HepG2 (cell line): ENCODE measurements around the gene CAP2. TPM values are rescaled to one million over a fixed set of nuclear protein-coding genes. Genes with fewer than 3 reads are reported as not detected.
A peak's percentile ranks its signal among the peaks of the same experiment; 100 is the strongest.

Experiments
- BCL3 ChIP-seq: sonication (generic); formaldehyde crosslinking; IDR thresholded peaks from 2 replicates; pipeline ENCODE4 v1.5.1; 2020; ENCODE audit warnings: mild to moderate bottlenecking, missing genetic modification reagents, moderate library complexity
- KDM5B ChIP-seq: sonication (generic); formaldehyde crosslinking; IDR thresholded peaks from 2 replicates; pipeline ENCODE4 v1.4.0; 2020; ENCODE audit warnings: missing genetic modification reagents, mild to moderate bottlenecking, borderline replicate concordance
- MTA1 ChIP-seq: sonication (generic); formaldehyde crosslinking; IDR thresholded peaks from 2 replicates; pipeline ENCODE4 v1.4.0; 2020; ENCODE audit warnings: missing genetic modification reagents, mild to moderate bottlenecking, borderline replicate concordance
- MTF2 ChIP-seq: sonication (generic); formaldehyde crosslinking; IDR thresholded peaks from 2 replicates; pipeline ENCODE4 v1.5.0; 2020; ENCODE audit warnings: missing genetic modification reagents, borderline replicate concordance
- PATZ1 ChIP-seq: sonication (generic); formaldehyde crosslinking; IDR thresholded peaks from 2 replicates; pipeline ENCODE4 v1.4.0; 2020; ENCODE audit warnings: missing genetic modification reagents
- PHF21A ChIP-seq: sonication (generic); formaldehyde crosslinking; IDR thresholded peaks from 2 replicates; pipeline ENCODE4 v1.5.0; 2020; ENCODE audit warnings: mild to moderate bottlenecking, missing genetic modification reagents
- SALL1 ChIP-seq: sonication (generic); formaldehyde crosslinking; IDR thresholded peaks from 2 replicates; pipeline ENCODE4 v1.8.0; 2022; ENCODE audit warnings: mild to moderate bottlenecking, missing genetic modification reagents
- TRAFD1 ChIP-seq: sonication (generic); formaldehyde crosslinking; IDR thresholded peaks from 2 replicates; pipeline ENCODE4 v1.5.1; 2020; ENCODE audit warnings: missing genetic modification reagents, mild to moderate bottlenecking, borderline replicate concordance
- ZBTB38 ChIP-seq: sonication (generic); formaldehyde crosslinking; IDR thresholded peaks from 2 replicates; pipeline ENCODE4 v1.5.1; 2020; ENCODE audit warnings: mild to moderate bottlenecking, missing genetic modification reagents
- ZFX ChIP-seq: sonication (generic); formaldehyde crosslinking; IDR thresholded peaks from 2 replicates; pipeline ENCODE4 v1.4.0; 2020; ENCODE audit warnings: mild to moderate bottlenecking, low read depth, missing genetic modification reagents, moderate library complexity
- ZMAT3 ChIP-seq: sonication (generic); formaldehyde crosslinking; conservative IDR thresholded peaks from 2 replicates; pipeline ENCODE4 v1.7.0; 2021; ENCODE audit warnings: missing genetic modification reagents
- ZNF253 ChIP-seq: sonication (generic); formaldehyde crosslinking; IDR thresholded peaks from 2 replicates; pipeline ENCODE4 v1.8.0; 2022; ENCODE audit warnings: mild to moderate bottlenecking, missing genetic modification reagents, borderline replicate concordance
- ZNF510 ChIP-seq: sonication (generic); formaldehyde crosslinking; IDR thresholded peaks from 2 replicates; pipeline ENCODE4 v1.4.0; 2020; ENCODE audit warnings: low read depth, mild to moderate bottlenecking, missing genetic modification reagents
- ZNF772 ChIP-seq: sonication (generic); formaldehyde crosslinking; IDR thresholded peaks from 2 replicates; pipeline ENCODE4 v1.5.0; 2020; ENCODE audit warnings: mild to moderate bottlenecking, missing genetic modification reagents
- polyA plus RNA-seq, 8 experiments: library from polyadenylated mRNA; depleted of rRNA in 3 of 8; stranded (reverse) in 7 of 8; unstranded in 1 of 8; fragments of >200 nt; fragmentation: Illumina TruSeq in 4 of 8; extraction: Trizol in 4 of 8; gene quantifications; 2 replicates each; pipeline versions ENCODE4 v1.2.1 to v1.2.3, GENCODE V29; 2011 to 2016; ENCODE audit warnings: low read depth in 4 of 8, missing spikeins in 1 of 8, mixed read lengths in 1 of 8; ENCODE audit not compliant: insufficient read depth in 1 of 8
- total RNA-seq, 5 experiments: library from RNA; depleted of rRNA; stranded (reverse); fragments of >200 nt; fragmentation: Illumina TruSeq; extraction: Trizol; gene quantifications; 2 replicates each; pipeline ENCODE4 v1.2.3, GENCODE V29; 2016; ENCODE audit warnings: low read depth in 1 of 5
- TF ChIP-seq, protein P1 (sequence below): IDR thresholded peaks from 2 replicates; pipeline ENCODE4 v1.6.1; 2016; ENCODE audit warnings: control low read depth
- TF ChIP-seq, protein P2 (sequence below): sonication (generic); formaldehyde crosslinking; IDR thresholded peaks from 2 replicates; pipeline ENCODE4 v1.9.0; 2021; ENCODE audit warnings: missing genetic modification reagents, borderline replicate concordance
- TF ChIP-seq, protein P3 (sequence below): sonication (generic); formaldehyde crosslinking; IDR thresholded peaks from 2 replicates; pipeline ENCODE4 v1.8.0; 2022; ENCODE audit warnings: mild to moderate bottlenecking, missing genetic modification reagents, moderate library complexity

The CAP2 gene
- total and polyA plus RNA-seq, 2 of the 13 experiments (the other 11 are each of a cell fraction or from before 2014, with no cell fraction given) = 7.9 to 53.1 TPM

DNA sequence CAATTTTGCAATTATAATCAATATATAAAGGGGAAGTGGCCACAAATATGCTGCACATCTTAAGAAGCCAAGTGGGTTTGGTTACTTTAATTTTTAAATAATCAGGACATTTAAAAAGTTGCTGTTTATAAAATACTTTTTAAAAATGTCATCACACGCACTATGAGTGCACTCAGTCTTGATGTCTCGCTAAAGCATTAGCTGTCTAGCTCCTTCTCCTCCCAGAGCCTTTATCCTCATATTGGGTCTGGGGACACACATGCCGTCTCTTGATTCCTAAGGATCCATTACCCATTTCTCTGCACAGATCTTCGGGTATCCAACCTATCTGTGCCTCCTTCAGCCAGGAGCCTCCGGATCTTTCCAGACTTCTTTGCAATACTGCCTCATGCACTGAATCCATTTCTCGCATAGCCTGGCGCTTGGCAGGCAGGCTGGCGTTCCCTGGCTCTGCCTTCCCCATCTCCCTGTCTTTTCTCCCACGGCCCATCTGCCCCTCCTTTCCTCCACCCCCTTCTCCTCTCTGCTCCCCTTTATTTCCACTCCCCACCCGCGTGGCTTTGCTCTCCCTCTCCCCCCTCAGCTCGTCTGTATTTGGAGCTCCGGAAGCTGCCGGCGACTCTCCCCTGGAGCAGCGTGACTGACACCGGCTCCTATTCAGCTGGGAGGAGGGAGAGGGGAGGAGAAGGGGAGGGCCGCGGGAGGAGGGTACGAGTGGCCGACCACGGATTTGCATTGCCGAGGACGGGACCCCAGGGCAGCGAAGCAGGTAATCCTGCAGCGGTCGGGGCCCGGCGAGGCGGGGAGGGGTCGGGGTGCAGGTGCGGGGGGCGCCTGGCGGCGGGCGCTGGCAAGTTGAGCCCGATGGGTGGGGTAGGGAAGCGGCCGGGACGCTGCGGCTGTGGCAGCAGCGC lies at the start of gene CAP2 (continued):
- TF ChIP-seq, protein P1, sequence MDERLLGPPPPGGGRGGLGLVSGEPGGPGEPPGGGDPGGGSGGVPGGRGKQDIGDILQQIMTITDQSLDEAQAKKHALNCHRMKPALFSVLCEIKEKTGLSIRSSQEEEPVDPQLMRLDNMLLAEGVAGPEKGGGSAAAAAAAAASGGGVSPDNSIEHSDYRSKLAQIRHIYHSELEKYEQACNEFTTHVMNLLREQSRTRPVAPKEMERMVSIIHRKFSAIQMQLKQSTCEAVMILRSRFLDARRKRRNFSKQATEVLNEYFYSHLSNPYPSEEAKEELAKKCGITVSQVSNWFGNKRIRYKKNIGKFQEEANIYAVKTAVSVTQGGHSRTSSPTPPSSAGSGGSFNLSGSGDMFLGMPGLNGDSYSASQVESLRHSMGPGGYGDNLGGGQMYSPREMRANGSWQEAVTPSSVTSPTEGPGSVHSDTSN (CRISPR knock-in tag) = peak; percentile 80
- TF ChIP-seq ZNF510 (CRISPR knock-in tag) = no peak
- peak; percentile 75; the same call in 1 of the 2 replicates for TF ChIP-seq ZMAT3
- peak; percentile 62; the same call in 1 of the 2 replicates for TF ChIP-seq ZBTB38
- no peak for TF ChIP-seq ZNF253 (CRISPR knock-in tag)
- peak; percentile 83; the same call in 1 of the 2 replicates for TF ChIP-seq MTF2 (CRISPR knock-in tag)
- TF ChIP-seq, protein P2, sequence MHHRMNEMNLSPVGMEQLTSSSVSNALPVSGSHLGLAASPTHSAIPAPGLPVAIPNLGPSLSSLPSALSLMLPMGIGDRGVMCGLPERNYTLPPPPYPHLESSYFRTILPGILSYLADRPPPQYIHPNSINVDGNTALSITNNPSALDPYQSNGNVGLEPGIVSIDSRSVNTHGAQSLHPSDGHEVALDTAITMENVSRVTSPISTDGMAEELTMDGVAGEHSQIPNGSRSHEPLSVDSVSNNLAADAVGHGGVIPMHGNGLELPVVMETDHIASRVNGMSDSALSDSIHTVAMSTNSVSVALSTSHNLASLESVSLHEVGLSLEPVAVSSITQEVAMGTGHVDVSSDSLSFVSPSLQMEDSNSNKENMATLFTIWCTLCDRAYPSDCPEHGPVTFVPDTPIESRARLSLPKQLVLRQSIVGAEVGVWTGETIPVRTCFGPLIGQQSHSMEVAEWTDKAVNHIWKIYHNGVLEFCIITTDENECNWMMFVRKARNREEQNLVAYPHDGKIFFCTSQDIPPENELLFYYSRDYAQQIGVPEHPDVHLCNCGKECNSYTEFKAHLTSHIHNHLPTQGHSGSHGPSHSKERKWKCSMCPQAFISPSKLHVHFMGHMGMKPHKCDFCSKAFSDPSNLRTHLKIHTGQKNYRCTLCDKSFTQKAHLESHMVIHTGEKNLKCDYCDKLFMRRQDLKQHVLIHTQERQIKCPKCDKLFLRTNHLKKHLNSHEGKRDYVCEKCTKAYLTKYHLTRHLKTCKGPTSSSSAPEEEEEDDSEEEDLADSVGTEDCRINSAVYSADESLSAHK = no peak
- TF ChIP-seq SALL1 (CRISPR knock-in tag) = peak; percentile 90
- TF ChIP-seq KDM5B (CRISPR knock-in tag) = peak; percentile 19; the same call in 1 of the 2 replicates
- peak; percentile 35; the same call in 1 of the 2 replicates for TF ChIP-seq ZNF772
- peak; percentile 77; the same call in 1 of the 2 replicates for TF ChIP-seq TRAFD1 (CRISPR knock-in tag)
- peak; percentile 54 for TF ChIP-seq BCL3 (CRISPR knock-in tag)
- peak; percentile 57; the same call in 1 of the 2 replicates for TF ChIP-seq MTA1 (CRISPR knock-in tag)
- TF ChIP-seq, protein P3, sequence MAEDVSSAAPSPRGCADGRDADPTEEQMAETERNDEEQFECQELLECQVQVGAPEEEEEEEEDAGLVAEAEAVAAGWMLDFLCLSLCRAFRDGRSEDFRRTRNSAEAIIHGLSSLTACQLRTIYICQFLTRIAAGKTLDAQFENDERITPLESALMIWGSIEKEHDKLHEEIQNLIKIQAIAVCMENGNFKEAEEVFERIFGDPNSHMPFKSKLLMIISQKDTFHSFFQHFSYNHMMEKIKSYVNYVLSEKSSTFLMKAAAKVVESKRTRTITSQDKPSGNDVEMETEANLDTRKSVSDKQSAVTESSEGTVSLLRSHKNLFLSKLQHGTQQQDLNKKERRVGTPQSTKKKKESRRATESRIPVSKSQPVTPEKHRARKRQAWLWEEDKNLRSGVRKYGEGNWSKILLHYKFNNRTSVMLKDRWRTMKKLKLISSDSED = no peak
- peak; percentile 50 for TF ChIP-seq ZFX
- TF ChIP-seq PATZ1 = peak; percentile 49
- peak; percentile 76 for TF ChIP-seq PHF21A
